Stimulated activated CD8-positive, alpha-beta memory T cell treated with anti-CD3 and anti-CD28 coated beads, Interleukin-15, amount 100 ng/mL, for 24 hours (primary cell): ENCODE measurements around the gene LLPH.

Experiments
- DNase-seq: peaks from one replicate; pipeline ENCODE4 v3.0.0-alpha.2; 2020; ENCODE audit warnings: low read depth

The LLPH gene

GRCh38 chr12:66142826-66143225 lies 12.3 kb upstream of the LLPH start:
- no peak for DNase-seq

DNA sequence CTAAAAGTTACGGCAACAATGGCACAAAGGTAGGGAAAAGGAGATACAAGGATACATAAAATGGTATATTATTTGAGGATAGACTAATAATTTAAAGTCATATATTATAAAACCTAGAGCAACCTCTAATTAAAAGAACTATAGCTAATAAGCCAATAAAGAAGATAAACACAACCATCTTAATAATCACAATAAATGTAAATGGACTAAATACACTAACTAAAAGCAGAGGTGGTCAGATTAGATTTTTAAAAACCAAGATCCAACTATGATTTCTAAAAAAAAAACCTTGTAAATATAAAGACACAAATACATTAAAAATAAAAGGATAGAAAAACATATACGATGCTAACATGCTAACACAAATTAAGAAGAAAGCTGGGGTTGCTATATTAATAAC lies 10.7 kb upstream of the LLPH start:
- DNase-seq: no peak

GRCh38 chr12:66140731-66141130 lies 10.2 kb upstream of the LLPH start:
- no peak for DNase-seq

DNA sequence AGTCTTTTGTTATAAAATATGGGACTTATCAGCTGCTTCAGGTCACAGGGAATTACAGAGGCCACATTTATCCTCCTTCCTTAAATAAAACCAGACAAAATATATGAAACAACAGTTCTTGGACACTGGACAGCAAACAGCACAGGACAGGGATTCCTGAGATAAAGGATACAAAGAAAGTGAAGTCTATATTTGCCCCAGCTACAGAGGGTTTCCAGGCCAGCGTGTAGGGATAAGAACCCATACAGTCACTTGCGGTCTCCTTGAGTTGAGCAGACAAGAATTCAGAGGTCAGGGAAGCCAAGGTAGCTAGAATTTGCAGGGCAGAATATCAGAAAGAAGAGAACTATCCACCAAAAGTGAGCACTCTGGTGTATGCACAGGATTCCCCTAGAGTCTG lies 8.8 kb upstream of the LLPH start:
- no peak for DNase-seq

GRCh38 chr12:66137937-66138336 lies 7.4 kb upstream of the LLPH start:
- DNase-seq: no peak

- DNase-seq: no peak
Measured at GRCh38 chr12:66132408-66132807, 1.9 kb upstream of the LLPH start.

- no peak for DNase-seq
Measured at GRCh38 chr12:66131067-66131688, 628 bp upstream of the LLPH start.

- DNase-seq: no peak
Measured at GRCh38 chr12:66129934-66130266, 650 bp downstream of the LLPH start.

- DNase-seq: no peak
Measured at GRCh38 chr12:66127650-66128049, 2.9 kb downstream of the LLPH start.

DNA sequence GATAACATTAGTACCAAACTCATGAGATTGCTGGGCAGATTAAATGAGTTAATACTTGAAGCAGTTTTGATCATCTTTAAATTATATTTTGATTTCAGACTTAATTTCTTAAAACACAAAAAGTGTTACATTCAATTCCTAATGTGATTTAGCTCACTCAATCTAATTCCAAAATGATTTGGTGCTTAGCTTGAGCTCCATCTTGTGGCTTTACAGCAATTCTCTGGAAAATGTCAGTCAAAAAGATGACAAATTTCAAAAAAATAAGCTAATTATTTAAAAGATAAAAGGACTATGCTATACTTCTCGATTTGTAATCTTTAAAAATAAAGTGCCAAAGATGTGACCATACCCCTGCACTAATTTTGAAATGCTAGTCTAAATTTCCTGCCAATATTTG lies 10.1 kb downstream of the LLPH start:
- DNase-seq: no peak

GRCh38 chr12:66119870-66120241 lies 10.7 kb downstream of the LLPH start:
- no peak for DNase-seq

- DNase-seq: no peak
Measured at GRCh38 chr12:66119229-66119869, 11.2 kb downstream of the LLPH start.

- no peak for DNase-seq
Measured at GRCh38 chr12:66118240-66118891, 12.2 kb downstream of the LLPH start.

DNA sequence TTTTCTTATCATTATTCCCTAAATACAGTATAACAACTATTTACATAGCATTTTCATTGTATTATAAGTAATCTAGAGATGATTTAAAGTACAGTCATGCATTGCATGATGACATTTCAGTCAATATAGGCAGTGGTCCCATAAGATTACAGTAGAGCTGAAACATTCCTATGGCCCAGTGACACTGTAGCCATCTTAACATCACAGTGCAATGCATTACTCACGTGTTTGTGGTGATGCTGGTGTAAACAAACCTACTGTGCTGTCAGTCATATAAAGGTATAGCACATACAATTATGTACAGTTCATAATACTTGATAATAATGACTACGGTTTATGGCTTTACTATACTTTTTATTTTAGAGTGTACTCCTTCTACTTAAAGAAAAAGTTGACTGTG lies 13.3 kb downstream of the LLPH start:
- no peak for DNase-seq

DNA sequence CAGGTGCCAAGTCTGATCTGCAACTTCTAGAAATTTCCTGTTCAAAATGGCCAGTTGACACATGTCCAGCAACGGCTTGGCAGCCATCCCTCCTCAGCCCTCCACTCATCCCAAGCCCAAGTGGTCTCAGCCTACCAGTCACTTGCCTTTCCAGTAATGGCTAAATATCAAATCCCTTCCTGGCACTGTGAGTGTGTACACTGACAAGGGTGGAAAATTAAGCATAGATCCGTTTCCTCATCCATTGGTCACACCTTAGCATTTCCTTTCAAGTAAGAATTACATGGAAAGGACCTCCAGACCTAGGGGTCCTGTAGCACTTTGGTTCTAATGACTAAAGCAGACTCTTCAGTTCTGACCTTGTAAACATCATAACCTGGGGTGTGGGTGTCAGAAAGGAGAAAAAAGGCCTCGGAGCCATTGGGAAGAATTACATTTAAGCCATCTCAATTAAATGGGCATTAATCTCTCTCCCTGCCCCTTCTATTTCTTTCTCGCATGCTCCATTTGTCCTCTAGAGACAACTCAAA lies 15.4 kb downstream of the LLPH start:
- DNase-seq: no peak

GRCh38 chr12:66113471-66113870 lies 17.1 kb downstream of the LLPH start:
- no peak for DNase-seq

- DNase-seq: no peak
Measured at GRCh38 chr12:66111605-66112004, 18.9 kb downstream of the LLPH start.

GRCh38 chr12:66109056-66109455 lies 21.5 kb downstream of the LLPH start:
- no peak for DNase-seq

GRCh38 chr12:66108386-66108785 lies 22.2 kb downstream of the LLPH start:
- DNase-seq: no peak

GRCh38 chr12:66107451-66107915 lies 23.1 kb downstream of the LLPH start:
- DNase-seq: no peak

DNA sequence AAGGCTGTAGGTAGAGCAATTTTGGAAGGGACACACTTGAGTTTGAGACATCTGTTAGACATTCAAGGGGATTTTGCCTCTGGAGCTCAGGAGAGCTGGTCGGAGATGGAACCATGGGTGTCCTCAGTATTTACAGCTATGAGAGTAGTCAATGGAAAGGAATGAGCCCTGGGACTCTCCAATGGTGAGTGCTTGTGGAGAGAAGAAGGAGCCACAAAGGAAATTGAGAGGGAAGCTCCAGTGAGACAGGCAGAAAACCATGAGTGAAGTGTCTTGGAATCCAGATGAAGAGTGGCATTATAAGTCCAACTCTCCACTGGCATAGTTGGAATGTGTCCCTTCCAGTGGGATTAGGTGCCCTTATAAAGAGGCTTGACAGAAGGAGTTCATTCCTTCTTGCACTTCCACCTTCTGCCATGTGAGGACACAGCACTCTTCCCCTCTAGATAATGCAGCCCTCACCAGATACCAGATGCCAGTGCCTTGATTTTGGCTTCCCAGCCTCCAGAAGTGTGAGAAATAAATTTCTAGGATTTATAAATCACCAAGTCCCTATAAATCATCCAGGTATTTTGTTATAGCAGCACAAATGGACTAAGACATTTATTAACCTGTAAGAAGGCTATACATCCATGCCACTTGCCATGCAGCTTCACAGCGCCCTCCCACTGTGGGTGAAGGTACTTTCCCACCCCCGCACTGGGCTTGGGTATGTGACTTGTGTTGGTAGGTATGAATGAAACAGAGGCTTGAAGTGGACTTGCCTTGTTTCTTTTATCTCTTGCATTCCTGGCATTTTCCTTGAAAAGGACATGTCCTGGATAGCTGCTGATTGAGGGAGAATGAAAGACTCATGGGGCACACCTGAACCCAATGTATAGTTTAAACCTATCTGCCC lies 27.3 kb downstream of the LLPH start:
- DNase-seq: no peak

- DNase-seq: no peak
Measured at GRCh38 chr12:66092559-66093269, 37.8 kb downstream of the LLPH start.
